ENCODE measurements around the gene GNAS-AS1.

Gene GNAS-AS1

DNA sequence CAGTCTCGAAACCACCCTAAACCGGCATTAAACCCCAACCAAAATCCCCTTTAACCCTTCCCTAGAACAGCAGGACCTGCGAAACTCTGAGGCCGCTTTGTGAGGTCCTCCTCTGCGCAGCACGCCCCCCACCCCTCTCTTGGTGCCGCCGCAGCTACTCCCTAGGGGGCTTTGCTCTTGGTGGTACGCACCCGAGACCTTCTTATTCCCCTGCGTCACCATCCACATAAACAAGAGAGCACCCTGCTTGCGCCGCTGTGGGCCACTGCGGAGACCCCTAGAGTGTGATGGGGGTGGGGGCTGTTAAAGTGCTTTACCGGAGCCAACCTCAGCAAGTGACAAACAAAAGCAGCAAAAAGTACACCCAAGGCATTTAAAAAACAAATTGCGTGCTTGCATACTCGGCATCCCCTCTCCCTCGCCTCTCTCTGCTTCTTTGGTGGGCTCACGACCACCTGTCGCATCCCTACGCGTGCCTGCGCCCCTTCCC, 1.3 kb upstream of the GNAS-AS1 start:
- Histone ChIP-seq H3K4me3 (peak overlapping the region; percentile 21 to 48), H3K27ac (no peak overlapping the region), H3K4me1 (peaks cover 0 to 32% (median 21%) of the 10 kb centered on the region in 4 donors), H3K9me3 (no peaks in the 10 kb centered on the region), H3K36me3 (no peaks in the 10 kb centered on the region), H3K27me3 (peaks cover 0 to 87% of the 10 kb centered on the region in 2 donors)
- no peak for TF ChIP-seq CTCF (IDR thresholded peaks at IDR 0.05)
- DNase-seq = no peak
- intact Hi-C loops (cut with DNase I; ENCODE audit: low total_unique reads) = no loop called here

GRCh38 chr20:58851221-58851968, 693 bp upstream of the GNAS-AS1 start:
- no peaks in the 10 kb centered on the region for H3K9me3 ChIP-seq
- H3K36me3 ChIP-seq = no peaks in the 10 kb centered on the region
- H3K27me3 ChIP-seq = peaks cover 0 to 84% of the 10 kb centered on the region in 2 donors
- no peak overlapping the region for H3K27ac ChIP-seq
- no peak for TF ChIP-seq CTCF (IDR thresholded peaks at IDR 0.05)
- peak overlapping the region; percentile 26 to 48 for H3K4me3 ChIP-seq
- DNase-seq = no peak
- H3K4me1 ChIP-seq = peaks cover 0 to 32% (median 21%) of the 10 kb centered on the region in 4 donors
- intact Hi-C loops (cut with DNase I; ENCODE audit: low total_unique reads) = no loop called here

DNA sequence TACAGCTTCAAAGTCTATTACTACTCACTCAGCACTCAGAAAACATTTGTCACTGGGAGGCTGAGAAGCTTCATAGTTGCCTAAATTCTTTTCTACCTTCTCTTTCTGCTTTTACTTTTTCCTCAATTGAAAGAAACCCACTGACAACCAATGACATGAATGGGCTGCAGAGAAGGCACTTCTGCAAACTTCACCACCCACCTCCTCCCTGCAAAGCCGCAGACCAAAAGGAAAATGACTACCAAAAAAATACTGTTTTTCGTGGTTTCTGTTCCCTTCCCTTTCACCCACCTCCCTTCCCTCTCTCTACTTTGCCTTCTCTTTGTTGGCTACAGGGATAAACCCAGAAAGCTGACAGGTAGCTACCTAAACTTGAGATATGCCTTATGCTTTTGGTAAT, 3.2 kb downstream of the GNAS-AS1 start:
- Histone ChIP-seq H3K36me3 (no peaks in the 10 kb centered on the region), H3K4me3 (no peak overlapping the region), H3K27ac (no peak overlapping the region), H3K4me1 (peaks cover 0 to 7% (median 2%) of the 10 kb centered on the region in 4 donors), H3K9me3 (no peaks in the 10 kb centered on the region), H3K27me3 (peaks cover 0 to 59% of the 10 kb centered on the region in 2 donors)
- DNase-seq = no peak
- intact Hi-C loops (cut with DNase I; ENCODE audit: low total_unique reads) = no loop called here
- TF ChIP-seq CTCF (IDR thresholded peaks at IDR 0.05) = no peak

- Histone ChIP-seq H3K27me3 (peaks cover 0 to 58% of the 10 kb centered on the region in 2 donors), H3K36me3 (no peaks in the 10 kb centered on the region), H3K4me3 (no peak overlapping the region), H3K27ac (no peak overlapping the region), H3K9me3 (no peaks in the 10 kb centered on the region), H3K4me1 (no peaks in the 10 kb centered on the region)
- DNase-seq = no peak
- intact Hi-C loops (cut with DNase I; ENCODE audit: low total_unique reads) = no loop called here
- TF ChIP-seq CTCF (IDR thresholded peaks at IDR 0.05) = no peak
Observed at GRCh38 chr20:58845706-58846105, 5.0 kb downstream of the GNAS-AS1 start.

GRCh38 chr20:58843128-58843556, 7.6 kb downstream of the GNAS-AS1 start:
- intact Hi-C loops (cut with DNase I; ENCODE audit: low total_unique reads) = no loop called here
- H3K9me3 ChIP-seq = no peaks in the 10 kb centered on the region
- H3K4me1 ChIP-seq = peaks cover 0 to 12% (median 5%) of the 10 kb centered on the region in 4 donors
- no peak overlapping the region for H3K27ac ChIP-seq
- no peaks in the 10 kb centered on the region for H3K36me3 ChIP-seq
- no peak for DNase-seq
- TF ChIP-seq CTCF (IDR thresholded peaks at IDR 0.05) = no peak
- H3K27me3 ChIP-seq = peaks cover 0 to 58% of the 10 kb centered on the region in 2 donors
- H3K4me3 ChIP-seq = no peak overlapping the region
